HG03103 (cell line): ENCODE data around the gene PDIA2.

Experiments used
- ATAC-seq: cut with Tn5 transposase; IDR thresholded peaks from one replicate; pipeline ENCODE4 v1.9.1; 2021; ENCODE audit warnings: low read depth; ENCODE audit not compliant: unreplicated experiment

Gene PDIA2

DNA sequence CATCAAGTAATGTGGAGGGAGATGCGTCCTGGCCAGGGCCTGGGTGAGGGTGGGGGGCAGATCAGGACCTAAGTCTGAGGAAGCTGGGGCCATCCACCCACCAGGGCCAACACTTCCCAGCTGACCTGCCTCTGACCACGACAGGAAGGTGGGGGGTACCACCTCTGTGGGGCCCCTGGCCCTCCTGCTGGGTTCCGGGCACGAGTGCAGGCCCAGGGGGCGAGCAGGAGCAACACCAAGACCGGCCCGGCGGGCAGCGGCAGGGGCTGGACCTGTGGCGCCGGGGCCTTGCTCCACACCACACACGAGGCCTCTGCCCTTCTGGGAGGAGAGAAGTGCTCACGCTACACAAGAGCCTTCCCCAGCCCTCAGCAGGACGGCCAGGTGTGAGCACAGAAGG is 13.3 kb downstream of the PDIA2 start:
- no peak for ATAC-seq

DNA sequence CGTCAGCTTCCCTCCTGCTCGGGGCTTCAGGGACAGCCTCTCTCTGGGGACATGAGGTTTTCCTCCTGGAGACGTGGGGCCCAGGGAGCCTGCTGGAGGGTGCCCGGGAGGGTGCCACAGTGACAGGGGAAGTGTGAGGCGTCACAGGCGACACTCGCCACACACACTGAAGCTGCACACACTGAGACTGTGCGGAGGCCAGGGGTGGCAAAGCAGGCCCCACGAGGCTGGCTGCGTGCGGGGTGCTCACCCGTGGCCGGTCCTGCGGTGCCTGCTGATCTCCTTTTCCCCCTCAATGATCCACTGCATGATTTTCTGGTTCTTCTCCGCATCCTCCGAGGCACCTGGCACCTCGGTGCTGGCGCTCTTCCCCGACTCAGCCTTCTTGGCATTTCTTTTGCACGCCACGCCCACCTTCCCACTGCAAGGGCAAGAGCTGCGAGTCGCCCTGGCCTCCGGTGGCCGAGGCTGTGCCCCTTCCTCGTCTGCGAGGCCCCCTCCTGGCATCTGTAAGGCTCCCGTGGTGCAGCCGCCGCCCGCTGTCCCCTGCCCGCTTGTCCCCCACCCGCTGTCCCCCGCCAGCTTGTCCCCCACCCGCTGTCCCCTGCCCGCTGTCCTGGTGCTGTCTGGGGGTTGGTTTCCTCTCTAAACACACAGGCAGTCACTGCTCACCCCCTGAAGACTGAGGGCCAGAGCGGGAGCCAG is 14.0 kb downstream of the PDIA2 start:
- ATAC-seq = no peak

DNA sequence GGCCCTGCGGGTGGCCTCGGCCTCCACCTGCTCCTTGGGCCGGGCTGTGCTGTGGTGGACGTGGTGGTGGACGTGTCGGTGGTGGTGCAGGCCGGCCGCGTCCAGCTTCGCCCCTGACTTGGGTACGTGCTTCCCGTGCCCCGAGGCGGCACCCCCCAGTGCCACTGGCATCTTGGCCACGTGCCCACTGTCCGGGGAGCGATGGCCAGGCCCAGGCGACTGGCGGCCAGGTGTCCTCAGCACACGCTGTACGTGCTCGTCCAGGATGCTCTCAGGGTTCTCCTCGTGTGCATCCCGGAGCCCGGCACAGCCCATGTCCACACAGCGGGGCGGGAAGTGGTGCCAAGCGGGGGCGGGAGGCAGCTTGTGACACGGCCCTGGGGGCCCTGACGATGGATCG is 14.9 kb downstream of the PDIA2 start:
- ATAC-seq = no peak

DNA sequence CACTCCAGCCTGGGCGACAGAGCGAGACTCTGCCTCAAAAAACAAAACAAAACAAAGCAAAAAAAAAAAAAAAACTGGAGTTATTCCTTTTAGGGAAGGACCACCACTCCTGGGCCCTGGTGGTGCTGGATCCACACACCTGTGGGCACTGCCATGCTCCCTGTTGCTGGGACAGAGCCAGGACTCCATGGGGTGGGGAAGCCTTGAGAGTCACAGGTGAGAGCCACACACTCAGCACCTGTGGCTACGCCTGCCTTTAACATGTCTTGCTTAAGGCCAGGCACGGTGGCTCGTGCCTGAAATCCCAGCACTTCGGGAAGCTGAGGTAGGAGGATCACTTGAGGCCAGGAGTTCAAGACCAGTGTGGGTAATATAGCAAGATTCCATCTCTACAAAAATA is 18.3 kb downstream of the PDIA2 start:
- ATAC-seq = no peak

DNA sequence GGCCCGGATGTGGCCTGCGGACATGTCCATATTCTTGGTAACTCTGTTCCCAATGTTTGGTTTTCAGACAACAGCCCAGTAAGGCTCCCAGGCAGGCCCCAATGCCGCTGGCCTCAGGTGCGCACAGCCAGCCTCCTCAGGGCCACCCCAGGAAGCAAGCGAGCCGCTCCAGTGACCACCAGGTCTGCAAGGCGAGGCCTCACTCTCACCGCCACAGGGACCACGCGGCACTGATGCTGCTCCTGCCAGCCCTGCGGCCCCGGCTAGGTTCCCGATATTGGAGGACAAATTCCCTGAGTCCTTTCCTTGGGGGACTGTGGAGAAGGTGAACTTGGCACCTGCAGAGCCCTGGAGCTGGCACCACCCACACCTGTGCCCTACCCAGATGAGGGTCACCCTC is 19.0 kb downstream of the PDIA2 start:
- ATAC-seq = no peak

DNA sequence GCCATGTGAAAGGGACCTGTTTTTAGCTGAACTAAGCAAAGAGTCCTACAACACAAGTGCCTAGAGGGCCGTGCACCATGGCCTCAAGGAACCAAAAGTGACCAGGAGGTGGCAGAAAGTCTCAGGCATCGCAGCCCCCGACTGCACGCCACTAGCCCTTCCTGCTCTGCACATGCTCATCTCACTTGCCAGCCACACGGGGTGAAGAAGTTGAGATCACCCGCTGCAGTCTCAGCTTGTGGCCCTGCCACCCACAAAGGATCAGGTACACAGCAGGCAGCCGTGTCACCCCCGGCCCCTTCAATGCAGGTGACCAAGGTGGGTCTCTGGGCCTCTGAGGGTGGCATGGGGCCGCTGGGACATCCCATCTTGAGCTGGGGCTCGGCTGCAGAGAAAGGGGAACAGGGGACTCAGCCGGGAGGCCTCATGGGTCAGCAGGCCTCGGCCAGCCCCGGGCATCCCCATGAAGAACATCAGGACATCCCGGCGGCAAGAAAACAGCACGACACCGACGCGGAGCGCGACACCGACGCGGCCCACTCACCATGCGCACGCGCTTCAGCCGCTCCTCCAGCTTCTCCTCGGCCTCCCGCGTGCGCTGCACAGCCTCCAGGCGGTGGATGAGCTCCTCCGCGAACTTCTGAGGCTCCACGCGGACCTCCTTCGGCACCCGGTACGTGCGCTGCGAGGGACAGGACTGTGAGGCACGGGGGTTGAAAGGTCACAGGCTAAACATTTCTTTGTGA is 21.0 kb downstream of the PDIA2 start:
- no peak for ATAC-seq

DNA sequence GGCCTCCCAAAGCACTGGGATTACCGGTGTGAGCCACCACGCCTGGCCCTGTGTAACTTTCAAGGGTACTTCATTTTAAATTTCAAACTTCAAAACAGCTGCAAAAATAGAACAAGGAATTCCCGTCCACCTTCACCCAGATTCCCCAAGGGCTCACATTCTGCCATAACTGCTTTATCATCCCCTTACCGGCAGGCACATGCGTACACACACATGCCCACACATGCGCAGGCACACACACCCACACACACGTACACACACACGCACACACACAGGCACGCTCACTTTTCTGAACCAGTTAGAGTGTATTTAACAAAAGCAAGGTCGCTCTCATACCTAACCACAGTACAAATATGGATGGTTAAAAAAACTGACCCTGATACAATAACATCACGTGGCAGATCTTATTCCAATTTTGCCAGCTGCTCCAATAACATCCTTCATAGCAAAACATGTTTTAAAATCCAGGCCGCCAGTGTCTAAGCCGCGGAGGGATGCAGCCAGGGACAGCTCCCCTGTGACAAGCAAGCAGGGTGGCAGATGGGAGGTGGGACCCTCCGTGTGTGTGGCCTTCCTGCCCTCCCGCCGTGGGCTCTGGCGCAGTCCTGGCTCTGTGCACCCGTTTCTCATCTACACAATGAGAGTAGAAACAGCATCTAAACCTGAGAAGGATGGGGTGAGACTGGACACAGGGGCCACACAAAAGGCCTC is 23.1 kb downstream of the PDIA2 start:
- no peak for ATAC-seq

DNA sequence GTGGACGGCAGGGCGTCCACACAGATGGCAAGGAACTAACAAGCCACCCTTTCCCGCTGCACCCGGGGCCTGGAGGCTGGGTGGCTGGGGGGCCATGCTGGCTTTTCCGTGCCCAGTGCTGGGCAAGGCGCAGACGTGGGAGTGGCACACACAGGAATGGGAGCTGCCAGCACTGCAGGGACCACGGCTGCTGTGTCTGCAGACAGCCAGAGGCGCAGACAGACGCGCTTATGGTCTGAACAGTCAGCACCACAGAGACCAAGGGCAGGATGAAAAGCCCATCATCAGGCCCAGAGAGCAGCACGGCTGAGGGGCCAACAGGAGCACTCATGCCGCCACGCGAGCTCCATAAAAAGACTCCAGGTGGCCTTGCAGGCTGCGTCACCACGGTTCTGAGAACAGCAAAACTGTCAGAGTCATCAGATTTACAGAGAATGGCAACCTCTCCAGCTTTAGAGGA is 24.0 kb downstream of the PDIA2 start:
- no peak for ATAC-seq

DNA sequence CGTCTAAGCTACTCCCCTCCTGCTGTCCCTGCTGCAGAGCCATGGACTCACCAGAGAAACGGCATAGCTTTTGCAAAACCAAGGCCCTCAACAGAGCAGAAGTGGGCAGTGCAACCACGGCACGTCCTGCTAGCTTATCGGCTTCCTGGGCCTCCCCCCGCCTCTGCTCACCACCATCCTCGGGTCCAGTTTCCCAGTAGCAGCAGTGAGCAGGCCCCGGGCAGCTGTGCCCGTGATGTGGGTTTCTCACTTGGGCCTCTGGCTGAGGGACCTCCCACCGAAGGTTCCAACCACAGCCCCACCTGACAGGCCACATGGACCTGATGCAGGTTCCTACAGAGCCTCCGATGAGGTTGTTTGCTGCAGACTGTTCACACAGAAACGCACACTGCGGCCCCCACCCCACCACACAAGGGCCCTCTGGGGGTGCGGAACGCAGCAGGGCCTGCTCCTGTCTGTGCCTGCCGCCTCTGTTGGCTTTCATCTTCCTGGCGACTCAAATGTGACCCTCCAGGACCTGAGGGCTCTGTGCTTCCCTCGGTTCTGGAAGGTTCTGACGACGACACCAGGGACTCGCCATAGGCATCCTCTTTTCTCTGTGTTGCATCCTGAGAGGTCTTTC is 24.8 kb downstream of the PDIA2 start:
- ATAC-seq = no peak

DNA sequence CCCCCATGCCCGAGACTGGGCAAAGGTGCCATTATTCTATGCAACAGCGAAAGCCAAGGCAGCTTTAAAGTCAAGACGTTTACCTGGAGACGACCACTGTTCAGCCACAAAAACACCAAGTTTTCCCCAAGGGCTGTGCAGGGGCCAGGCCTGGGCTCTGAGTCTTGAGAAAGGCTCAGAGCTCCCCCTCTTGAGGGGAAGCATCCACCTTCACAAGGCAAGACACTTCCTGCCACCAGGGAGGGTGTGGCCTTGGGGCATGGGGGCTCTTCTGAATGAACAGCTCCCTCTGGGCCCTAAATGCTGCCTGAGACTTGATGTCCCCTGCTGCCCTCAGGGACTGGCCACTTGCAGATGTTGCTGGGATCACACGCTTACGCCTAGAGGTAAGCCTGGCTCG is 26.5 kb downstream of the PDIA2 start:
- no peak for ATAC-seq

DNA sequence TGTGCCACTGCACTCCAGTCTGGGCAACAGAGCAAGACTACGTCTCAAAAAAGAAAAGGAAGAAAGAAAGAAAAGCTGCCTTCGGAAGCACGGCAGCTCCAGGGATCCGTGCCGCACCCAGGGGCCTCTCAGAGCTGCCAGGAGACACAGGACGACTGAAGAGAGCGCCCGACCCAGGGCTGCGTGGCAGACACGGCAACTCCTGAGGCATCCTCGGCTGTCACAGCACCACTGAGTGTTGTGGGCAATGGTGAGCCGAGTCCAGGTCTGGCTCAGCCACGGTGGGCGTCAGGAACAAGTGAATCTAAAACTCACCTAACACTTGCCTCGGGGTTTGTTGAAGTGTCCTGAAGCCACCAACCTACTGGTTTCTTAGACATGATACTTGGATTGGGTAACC is 28.8 kb downstream of the PDIA2 start:
- no peak for ATAC-seq

DNA sequence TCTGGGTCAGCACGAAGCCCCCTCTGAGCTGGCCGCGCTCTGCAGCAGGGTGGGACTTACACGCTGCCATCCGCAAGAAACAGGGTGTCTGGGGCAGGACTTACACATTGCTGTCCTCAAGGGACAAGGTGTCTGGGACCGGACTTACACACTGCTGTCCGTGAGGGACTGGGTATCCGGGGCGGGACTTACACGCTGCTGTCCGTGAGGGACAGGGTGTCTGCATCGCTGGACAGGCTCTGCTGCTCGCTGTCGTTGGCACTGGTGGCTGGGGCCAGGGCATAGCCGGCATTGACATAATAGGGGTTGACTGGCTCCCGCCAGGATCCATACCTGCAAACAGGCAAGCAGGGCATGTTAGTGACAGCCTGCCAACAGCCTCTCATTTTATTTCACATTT is 31.4 kb downstream of the PDIA2 start:
- no peak for ATAC-seq

DNA sequence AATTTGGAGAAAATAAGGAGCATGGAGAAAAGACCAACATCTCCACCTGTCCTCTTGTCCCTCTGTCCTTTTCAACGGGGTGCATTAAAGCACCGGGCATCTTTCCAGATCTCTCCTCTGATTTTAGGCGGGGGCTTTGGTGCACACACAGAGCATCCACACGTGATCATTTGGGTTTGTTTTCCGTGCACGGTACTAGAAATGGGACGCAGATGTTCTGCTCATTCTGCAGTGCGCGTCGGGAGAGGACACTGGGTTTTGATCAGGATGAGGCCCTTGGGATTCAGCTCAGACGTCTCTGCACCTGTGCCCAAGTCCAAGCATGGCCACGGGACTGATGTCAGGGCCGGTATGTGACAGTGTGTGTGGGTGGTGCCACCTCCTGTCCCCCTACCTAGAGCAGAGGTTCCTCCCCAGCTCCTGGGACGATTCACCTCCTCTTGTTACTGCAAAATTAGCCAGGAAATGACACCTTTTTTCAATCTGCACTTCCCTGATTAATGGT is 31.9 kb downstream of the PDIA2 start:
- ATAC-seq = no peak

DNA sequence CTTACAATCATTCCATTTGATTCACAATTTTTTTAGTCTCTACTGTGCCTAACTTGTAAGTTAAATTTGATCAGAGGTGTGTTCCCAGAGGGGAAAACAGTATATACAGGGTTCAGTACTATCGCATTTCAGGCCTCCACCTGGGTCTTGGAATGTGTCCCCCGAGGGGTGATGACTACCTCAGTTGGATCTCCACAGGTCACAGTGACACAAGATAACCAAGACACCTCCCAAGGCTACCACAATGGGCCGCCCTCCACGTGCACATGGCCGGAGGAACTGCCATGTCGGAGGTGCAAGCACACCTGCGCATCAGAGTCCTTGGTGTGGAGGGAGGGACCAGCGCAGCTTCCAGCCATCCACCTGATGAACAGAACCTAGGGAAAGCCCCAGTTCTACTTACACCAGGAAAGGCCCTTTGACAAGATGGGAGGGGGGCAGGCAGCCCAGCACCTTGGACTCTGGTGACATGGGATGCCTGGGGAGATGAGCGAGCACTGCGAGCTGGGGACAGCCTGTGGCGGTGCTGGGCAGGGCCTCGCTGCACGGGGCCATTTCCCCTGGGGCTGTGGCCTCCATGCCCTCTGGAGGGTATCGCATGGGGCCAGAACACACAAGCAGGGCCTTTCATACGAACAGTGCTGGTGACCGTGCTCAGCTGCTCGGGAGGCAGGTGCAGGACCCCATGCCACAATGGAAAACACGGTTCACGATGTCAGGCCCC is 33.9 kb downstream of the PDIA2 start:
- ATAC-seq = no peak

DNA sequence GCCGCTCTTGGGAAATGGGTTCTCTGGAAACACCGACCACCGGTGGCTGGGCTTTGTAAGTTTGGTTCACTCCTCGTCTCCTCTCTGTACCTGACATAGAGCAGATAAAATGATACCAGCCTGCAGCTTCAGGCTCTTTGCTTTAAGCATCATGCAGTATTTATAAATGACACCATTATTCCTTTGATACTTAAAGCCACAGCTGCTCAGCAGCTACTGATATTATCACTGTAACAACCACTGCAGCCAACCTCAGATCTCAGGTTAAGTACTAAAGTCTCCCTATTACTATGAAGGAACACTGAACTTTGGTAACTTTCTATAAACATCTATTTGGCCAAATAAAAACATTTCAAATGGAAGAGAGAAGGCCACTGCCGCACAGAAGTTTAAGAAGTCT is 34.6 kb downstream of the PDIA2 start:
- ATAC-seq = no peak

DNA sequence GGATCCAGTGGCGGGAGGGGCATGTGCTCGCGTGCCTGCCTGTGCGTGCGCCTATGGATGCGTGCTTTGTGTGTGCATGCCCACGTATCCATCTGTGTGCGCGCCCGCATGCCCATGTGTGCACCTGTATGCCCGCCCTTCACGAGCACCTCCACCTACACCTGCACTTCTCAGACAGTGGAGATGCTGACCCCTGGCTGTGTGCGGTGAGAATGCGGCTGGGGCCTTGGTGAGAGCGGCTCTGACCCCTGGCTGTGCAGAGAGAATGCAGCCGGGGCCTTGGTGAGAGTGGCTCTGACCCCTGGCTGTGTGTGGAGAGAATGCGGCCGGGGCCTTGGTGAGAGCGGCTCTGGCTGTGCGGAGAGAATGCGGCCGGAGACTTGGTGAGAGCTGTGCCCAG is 35.7 kb downstream of the PDIA2 start:
- no peak for ATAC-seq

DNA sequence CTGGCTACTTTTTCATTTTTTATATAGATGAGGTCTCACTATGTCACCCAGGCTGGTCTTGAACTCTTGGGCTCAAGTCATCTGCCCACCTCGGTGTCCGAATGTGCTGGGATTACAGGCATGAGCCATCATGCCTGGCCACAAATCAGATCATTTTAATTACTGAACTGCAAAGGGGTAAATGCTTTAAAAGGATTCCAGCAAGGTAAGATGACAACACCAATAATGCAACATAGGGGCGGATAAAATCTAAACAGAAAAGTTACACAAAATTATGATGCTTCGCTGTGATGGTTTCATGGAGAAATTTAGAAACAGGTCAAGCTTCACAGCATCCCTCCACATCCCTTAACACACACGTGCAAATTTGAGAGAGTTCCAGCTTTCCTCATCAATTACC is 37.2 kb downstream of the PDIA2 start:
- ATAC-seq = no peak

DNA sequence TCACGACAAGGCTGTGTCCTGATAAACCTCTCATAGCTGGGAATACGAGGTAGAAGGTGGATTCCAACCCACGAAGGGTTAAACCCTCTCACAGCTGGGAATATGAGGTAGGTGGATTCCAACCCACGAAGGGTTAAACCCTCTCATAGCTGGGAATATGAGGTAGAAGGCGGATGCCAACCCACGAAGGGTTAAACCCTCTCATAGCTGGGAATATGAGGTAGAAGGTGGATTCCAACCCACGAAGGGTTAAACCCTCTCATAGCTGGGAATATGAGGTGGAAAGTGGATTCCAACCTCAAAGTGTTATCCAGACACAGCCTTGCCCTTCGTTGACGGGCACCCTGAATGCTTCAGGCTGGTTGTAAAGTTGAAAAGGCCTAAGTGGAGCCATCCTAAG is 38.6 kb downstream of the PDIA2 start:
- ATAC-seq = no peak

DNA sequence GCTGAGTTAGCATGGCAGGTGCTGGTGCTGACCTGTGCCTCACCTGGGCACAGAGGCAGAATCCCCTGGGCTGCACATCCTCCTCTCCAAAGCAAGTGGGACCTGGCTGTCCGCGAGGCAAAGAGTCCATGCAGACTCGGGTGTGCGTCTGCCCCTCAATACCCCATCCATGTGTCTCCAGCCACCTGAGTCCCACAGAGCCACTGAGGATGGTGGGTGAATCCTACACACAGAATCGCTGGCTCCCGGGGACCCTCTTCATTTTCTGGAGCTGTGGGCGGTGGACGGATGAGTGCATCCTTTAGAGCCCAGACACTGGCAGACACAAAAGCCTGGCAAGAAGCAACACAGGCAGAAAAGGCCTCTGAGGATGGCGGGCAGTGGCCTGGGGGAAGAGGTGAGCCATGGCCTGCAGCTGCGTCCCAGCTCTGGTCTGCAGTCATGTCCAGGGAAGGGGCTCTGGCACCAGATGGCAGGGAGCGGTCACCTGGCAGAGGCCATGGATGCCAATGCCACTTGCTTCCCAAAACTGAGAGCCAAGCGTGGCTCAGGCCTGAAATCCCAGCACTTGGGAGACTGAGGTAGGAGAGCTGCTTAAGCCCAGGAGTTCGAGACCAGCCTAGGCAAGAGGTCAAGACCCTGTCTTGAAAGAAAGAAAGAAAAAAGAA is 39.6 kb downstream of the PDIA2 start:
- ATAC-seq = no peak

DNA sequence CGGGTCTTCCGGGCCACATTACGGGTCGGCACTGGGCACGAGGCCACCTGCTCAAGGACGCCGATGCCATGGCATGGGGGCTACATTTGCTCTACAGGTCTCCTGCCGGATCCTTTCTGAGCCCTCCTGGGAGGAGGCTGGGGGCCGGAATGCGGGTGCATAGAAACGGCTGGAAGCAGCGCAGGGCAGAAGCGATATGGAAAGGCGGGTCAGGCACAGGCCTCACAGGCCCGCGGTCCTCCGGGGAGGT is 41.2 kb downstream of the PDIA2 start:
- no peak for ATAC-seq
